ENCODE data around the gene ATG7.

Gene ATG7

DNA sequence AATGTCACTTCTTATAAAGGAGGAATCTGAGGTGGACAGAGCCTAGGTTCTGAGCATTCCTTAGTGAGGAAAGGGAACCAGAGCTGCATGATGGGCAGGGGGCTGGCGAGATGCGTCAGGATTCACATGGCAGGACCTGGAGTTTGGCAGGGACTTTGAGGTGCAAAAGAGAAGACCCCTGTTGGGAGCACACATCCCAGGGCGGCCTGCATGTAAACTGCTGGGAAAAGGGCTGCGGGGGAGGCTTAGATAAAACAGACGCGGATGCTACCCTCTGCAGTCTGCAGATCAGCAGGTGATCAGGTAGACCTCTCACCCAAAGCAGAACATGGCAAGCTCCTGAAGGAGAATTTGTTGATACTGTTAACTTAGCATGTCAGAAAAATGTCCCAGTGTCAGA is 203.1 kb downstream of the ATG7 start:
- Histone ChIP-seq H3K36me3 (ENCODE audit: control insufficient read depth in 2 of 2, insufficient read depth in 1 of 2, low read length in 2 of 2) (no peaks in the 10 kb centered on the region), H3K27ac (ENCODE audit: extremely low read depth, low read depth, low read length) (no peak overlapping the region; the same call in 1 of the 2 replicates), H3K4me1 (ENCODE audit: control insufficient read depth, insufficient read depth, low read length) (peaks cover 48% of the 10 kb centered on the region), H3K9me3 (ENCODE audit: control insufficient read depth, insufficient read depth, low read depth, low read length) (no peaks in the 10 kb centered on the region), H3K4me3 (ENCODE audit: low read depth, low read length) (no peak overlapping the region)
- POLR2A ChIA-PET: no interaction called here
- CTCF ChIA-PET: interaction anchor here (0.7 kb wide), 1 partner anchor 508 kb away, joined by 3 read pairs; no protein-coding TSS in a partner anchor
- no peak for TF ChIP-seq ZNF335 (tag by site-specific recombination; conservative IDR thresholded peaks at IDR 0.05)

DNA sequence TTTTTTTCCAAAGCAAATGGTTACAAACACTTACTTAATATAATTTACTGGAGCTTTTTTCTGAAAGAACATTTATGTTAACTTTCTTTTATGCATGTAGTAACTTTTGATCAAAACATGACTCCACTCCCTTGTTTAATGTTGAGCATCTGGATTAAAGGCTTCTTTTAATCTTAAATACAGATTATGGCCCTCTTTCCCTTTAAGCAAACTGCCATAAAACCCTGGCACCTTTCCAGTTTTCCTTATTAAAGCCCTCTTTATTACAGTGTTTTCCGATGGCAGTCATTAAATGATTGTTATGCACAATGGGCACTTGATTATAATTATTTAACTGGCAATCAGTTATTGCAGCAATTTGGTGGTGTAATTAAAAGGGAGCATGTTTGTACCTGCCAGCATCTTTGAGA is 204.5 kb downstream of the ATG7 start:
- POLR2A ChIA-PET: interaction anchor here (0.6 kb wide), 1 partner anchor 204 kb away, joined by 3 read pairs; no protein-coding TSS in a partner anchor
- Histone ChIP-seq H3K36me3 (ENCODE audit: control insufficient read depth in 2 of 2, insufficient read depth in 1 of 2, low read length in 2 of 2) (no peaks in the 10 kb centered on the region), H3K9me3 (ENCODE audit: control insufficient read depth, insufficient read depth, low read depth, low read length) (no peaks in the 10 kb centered on the region), H3K4me3 (ENCODE audit: low read depth, low read length) (no peak overlapping the region), H3K4me1 (ENCODE audit: control insufficient read depth, insufficient read depth, low read length) (peaks cover 59% of the 10 kb centered on the region), H3K27ac (ENCODE audit: extremely low read depth, low read depth, low read length) (0 out of 2 replicates have a peak overlapping the region, but pooled peaks have one; percentile 72)
- CTCF ChIA-PET: no interaction called here
- TF ChIP-seq EGR2 (tag by site-specific recombination; IDR thresholded peaks at IDR 0.05; ENCODE audit: low read depth) (no peak), ZNF830 (tag by site-specific recombination; IDR thresholded peaks at IDR 0.05; ENCODE audit: low read depth) (no peak), SETDB1 (IDR thresholded peaks at IDR 0.05; ENCODE audit: insufficient read length, low read length) (no peak), ZEB2 (tag by site-specific recombination; IDR thresholded peaks at IDR 0.05) (peak; percentile 85), ZNF174 (tag by site-specific recombination; IDR thresholded peaks at IDR 0.05) (no peak), ZNF529 (tag by site-specific recombination; IDR thresholded peaks at IDR 0.05; ENCODE audit: insufficient replicate concordance) (no peak), ZNF791 (tag by site-specific recombination; IDR thresholded peaks at IDR 0.05) (no peak), ZNF311 (tag by site-specific recombination; IDR thresholded peaks at IDR 0.05; ENCODE audit: borderline replicate concordance) (no peak), IKZF3 (tag by site-specific recombination; IDR thresholded peaks at IDR 0.05) (peak; percentile 87), ZNF239 (tag by site-specific recombination; IDR thresholded peaks at IDR 0.05) (no peak)
- TF ChIP-seq, protein P1, sequence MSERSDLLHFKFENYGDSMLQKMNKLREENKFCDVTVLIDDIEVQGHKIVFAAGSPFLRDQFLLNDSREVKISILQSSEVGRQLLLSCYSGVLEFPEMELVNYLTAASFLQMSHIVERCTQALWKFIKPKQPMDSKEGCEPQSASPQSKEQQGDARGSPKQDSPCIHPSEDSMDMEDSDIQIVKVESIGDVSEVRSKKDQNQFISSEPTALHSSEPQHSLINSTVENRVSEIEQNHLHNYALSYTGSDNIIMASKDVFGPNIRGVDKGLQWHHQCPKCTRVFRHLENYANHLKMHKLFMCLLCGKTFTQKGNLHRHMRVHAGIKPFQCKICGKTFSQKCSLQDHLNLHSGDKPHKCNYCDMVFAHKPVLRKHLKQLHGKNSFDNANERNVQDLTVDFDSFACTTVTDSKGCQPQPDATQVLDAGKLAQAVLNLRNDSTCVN (tag by site-specific recombination; optimal IDR thresholded peaks at IDR 0.05): no peak
- TF ChIP-seq, protein P2, sequence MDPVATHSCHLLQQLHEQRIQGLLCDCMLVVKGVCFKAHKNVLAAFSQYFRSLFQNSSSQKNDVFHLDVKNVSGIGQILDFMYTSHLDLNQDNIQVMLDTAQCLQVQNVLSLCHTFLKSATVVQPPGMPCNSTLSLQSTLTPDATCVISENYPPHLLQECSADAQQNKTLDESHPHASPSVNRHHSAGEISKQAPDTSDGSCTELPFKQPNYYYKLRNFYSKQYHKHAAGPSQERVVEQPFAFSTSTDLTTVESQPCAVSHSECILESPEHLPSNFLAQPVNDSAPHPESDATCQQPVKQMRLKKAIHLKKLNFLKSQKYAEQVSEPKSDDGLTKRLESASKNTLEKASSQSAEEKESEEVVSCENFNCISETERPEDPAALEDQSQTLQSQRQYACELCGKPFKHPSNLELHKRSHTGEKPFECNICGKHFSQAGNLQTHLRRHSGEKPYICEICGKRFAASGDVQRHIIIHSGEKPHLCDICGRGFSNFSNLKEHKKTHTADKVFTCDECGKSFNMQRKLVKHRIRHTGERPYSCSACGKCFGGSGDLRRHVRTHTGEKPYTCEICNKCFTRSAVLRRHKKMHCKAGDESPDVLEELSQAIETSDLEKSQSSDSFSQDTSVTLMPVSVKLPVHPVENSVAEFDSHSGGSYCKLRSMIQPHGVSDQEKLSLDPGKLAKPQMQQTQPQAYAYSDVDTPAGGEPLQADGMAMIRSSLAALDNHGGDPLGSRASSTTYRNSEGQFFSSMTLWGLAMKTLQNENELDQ (tag by site-specific recombination; IDR thresholded peaks at IDR 0.05; ENCODE audit: low read depth): no peak
- TF ChIP-seq, protein P3, sequence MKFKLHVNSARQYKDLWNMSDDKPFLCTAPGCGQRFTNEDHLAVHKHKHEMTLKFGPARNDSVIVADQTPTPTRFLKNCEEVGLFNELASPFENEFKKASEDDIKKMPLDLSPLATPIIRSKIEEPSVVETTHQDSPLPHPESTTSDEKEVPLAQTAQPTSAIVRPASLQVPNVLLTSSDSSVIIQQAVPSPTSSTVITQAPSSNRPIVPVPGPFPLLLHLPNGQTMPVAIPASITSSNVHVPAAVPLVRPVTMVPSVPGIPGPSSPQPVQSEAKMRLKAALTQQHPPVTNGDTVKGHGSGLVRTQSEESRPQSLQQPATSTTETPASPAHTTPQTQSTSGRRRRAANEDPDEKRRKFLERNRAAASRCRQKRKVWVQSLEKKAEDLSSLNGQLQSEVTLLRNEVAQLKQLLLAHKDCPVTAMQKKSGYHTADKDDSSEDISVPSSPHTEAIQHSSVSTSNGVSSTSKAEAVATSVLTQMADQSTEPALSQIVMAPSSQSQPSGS (tag by site-specific recombination; IDR thresholded peaks at IDR 0.05; ENCODE audit: low read depth): no peak
- TF ChIP-seq, protein P4, sequence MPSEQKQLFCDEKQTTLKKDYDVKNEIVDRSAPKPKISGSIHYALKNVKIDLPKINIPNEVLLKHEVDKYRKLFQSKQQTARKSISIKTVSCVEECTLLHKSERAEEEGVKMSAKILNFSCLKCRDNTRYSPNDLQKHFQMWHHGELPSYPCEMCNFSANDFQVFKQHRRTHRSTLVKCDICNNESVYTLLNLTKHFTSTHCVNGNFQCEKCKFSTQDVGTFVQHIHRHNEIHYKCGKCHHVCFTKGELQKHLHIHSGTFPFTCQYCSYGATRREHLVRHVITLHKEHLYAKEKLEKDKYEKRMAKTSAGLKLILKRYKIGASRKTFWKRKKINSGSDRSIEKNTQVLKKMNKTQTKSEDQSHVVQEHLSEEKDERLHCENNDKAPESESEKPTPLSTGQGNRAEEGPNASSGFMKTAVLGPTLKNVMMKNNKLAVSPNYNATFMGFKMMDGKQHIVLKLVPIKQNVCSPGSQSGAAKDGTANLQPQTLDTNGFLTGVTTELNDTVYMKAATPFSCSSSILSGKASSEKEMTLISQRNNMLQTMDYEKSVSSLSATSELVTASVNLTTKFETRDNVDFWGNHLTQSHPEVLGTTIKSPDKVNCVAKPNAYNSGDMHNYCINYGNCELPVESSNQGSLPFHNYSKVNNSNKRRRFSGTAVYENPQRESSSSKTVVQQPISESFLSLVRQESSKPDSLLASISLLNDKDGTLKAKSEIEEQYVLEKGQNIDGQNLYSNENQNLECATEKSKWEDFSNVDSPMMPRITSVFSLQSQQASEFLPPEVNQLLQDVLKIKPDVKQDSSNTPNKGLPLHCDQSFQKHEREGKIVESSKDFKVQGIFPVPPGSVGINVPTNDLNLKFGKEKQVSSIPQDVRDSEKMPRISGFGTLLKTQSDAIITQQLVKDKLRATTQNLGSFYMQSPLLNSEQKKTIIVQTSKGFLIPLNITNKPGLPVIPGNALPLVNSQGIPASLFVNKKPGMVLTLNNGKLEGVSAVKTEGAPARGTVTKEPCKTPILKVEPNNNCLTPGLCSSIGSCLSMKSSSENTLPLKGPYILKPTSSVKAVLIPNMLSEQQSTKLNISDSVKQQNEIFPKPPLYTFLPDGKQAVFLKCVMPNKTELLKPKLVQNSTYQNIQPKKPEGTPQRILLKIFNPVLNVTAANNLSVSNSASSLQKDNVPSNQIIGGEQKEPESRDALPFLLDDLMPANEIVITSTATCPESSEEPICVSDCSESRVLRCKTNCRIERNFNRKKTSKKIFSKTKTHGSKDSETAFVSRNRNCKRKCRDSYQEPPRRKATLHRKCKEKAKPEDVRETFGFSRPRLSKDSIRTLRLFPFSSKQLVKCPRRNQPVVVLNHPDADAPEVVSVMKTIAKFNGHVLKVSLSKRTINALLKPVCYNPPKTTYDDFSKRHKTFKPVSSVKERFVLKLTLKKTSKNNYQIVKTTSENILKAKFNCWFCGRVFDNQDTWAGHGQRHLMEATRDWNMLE (tag by site-specific recombination; conservative IDR thresholded peaks at IDR 0.05; ENCODE audit: low read depth): no peak
- TF ChIP-seq, protein P5, sequence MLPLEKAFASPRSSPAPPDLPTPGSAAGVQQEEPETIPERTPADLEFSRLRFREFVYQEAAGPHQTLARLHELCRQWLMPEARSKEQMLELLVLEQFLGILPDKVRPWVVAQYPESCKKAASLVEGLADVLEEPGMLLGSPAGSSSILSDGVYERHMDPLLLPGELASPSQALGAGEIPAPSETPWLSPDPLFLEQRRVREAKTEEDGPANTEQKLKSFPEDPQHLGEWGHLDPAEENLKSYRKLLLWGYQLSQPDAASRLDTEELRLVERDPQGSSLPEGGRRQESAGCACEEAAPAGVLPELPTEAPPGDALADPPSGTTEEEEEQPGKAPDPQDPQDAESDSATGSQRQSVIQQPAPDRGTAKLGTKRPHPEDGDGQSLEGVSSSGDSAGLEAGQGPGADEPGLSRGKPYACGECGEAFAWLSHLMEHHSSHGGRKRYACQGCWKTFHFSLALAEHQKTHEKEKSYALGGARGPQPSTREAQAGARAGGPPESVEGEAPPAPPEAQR (tag by site-specific recombination; IDR thresholded peaks at IDR 0.05): no peak
- TF ChIP-seq, protein P6, sequence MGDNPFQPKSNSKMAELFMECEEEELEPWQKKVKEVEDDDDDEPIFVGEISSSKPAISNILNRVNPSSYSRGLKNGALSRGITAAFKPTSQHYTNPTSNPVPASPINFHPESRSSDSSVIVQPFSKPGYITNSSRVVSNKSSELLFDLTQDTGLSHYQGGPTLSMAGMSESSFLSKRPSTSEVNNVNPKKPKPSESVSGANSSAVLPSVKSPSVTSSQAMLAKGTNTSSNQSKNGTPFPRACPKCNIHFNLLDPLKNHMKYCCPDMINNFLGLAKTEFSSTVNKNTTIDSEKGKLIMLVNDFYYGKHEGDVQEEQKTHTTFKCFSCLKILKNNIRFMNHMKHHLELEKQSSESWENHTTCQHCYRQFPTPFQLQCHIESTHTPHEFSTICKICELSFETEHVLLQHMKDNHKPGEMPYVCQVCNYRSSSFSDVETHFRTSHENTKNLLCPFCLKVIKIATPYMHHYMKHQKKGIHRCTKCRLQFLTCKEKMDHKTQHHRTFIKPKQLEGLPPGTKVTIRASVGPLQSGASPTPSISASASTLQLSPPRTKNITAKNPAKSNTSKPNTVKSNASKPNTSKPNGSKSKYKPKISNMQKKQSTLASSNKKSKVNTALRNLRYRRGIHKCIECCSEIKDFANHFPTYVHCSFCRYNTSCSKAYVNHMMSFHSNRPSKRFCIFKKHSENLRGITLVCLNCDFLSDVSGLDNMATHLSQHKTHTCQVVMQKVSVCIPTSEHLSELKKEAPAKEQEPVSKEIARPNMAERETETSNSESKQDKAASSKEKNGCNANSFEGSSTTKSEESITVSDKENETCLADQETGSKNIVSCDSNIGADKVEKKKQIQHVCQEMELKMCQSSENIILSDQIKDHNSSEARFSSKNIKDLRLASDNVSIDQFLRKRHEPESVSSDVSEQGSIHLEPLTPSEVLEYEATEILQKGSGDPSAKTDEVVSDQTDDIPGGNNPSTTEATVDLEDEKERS (tag by site-specific recombination; IDR thresholded peaks at IDR 0.05): no peak
- TF ChIP-seq, protein P7, sequence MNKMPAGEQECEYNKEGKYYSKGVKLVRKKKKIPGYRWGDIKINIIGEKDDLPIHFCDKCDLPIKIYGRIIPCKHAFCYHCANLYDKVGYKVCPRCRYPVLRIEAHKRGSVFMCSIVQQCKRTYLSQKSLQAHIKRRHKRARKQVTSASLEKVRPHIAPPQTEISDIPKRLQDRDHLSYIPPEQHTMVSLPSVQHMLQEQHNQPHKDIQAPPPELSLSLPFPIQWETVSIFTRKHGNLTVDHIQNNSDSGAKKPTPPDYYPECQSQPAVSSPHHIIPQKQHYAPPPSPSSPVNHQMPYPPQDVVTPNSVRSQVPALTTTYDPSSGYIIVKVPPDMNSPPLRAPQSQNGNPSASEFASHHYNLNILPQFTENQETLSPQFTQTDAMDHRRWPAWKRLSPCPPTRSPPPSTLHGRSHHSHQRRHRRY (tag by site-specific recombination; IDR thresholded peaks at IDR 0.05): no peak
